ENCODE results near the gene PSAT1. TPM values are rescaled to one million over a fixed set of nuclear protein-coding genes. Genes with fewer than 3 reads are reported as not detected.

The PSAT1 gene
- total RNA-seq, 1 experiment from 2014 or later: 215 TPM

- Histone ChIP-seq H4K91ac (ENCODE audit: insufficient read length, low read depth, low read length) (no peak overlapping the region), H2BK120ac (ENCODE audit: low read depth, low read length, poor library complexity, severe bottlenecking) (no peak overlapping the region), H3K56ac (ENCODE audit: insufficient read length, low read depth, low read length) (no peak overlapping the region), H4K8ac (replicated peaks; ENCODE audit: insufficient read length, low read depth, low read length) (no peak overlapping the region), H3K9me3 (ENCODE audit: control insufficient read depth, low read depth, low read length) (no peaks in the 10 kb centered on the region), H2BK12ac (ENCODE audit: insufficient read length, low read depth, low read length) (no peak overlapping the region), H3K27me3 (ENCODE audit: insufficient read depth, low read length) (no peaks in the 10 kb centered on the region), H2AFZ (ENCODE audit: low read length) (no peak overlapping the region), H3K23ac (ENCODE audit: insufficient read length, low read depth, low read length) (no peak overlapping the region), H3K23me2 (ENCODE audit: insufficient read length, low read depth, low read length, poor library complexity, severe bottlenecking) (peaks cover 13% of the 10 kb centered on the region), H4K20me1 (ENCODE audit: control insufficient read depth, insufficient read depth, insufficient read length) (no peaks in the 10 kb centered on the region), H3K9ac (ENCODE audit: extremely low read depth, insufficient read length, low read length) (no peak overlapping the region), H3K18ac (ENCODE audit: insufficient read length, low read depth, low read length) (no peak overlapping the region), H3K14ac (ENCODE audit: insufficient read depth, low read length) (no peak overlapping the region), H3K79me1 (ENCODE audit: insufficient read depth, low read depth, low read length, poor library complexity, severe bottlenecking) (peaks cover 7% of the 10 kb centered on the region), H4K5ac (ENCODE audit: insufficient read length, low read depth, low read length) (no peak overlapping the region), H2BK5ac (ENCODE audit: insufficient read length, low read length) (no peak overlapping the region), H3K27ac (ENCODE audit: insufficient read length, low read depth, low read length) (no peak overlapping the region), H3K4me1 (ENCODE audit: insufficient read depth, low read length) (no peaks in the 10 kb centered on the region), H2BK20ac (ENCODE audit: low read depth, low read length, poor library complexity, severe bottlenecking) (no peak overlapping the region), H2BK15ac (ENCODE audit: low read depth, low read length) (no peak overlapping the region), H2AK5ac (ENCODE audit: insufficient read length, low read length) (no peak overlapping the region), H3T11ph (ENCODE audit: low read length) (no peak overlapping the region), H3K4ac (ENCODE audit: low read depth, low read length) (no peak overlapping the region), H3K4me2 (ENCODE audit: insufficient read depth, insufficient read length, low read length) (no peak overlapping the region), H3K79me2 (ENCODE audit: insufficient read depth, low read length) (peaks cover 22% of the 10 kb centered on the region; the same call in 1 of the 2 replicates)
- Mint-ChIP-seq H3K27me3 (ENCODE audit: low read depth) (no peaks in the 10 kb centered on the region), H3K4me1 (peaks cover 23 to 24% of the 10 kb centered on the region in 2 experiments), H3K9me3 (peaks cover 0 to 3% of the 10 kb centered on the region in 2 experiments; a peak in 2 of 5 replicates), H3K4me3 (peak overlapping the region in 1 of 2 experiments; percentile 99; a peak in 1 of 5 replicates), H3K36me3 (ENCODE audit: insufficient read depth in 1 of 3, low read depth in 3 of 3) (peaks cover 49 to 71% (median 67%) of the 10 kb centered on the region in 3 experiments), H3K27ac (peak overlapping the region; percentile 42 to 81 (median 79); a peak in 4 of 7 replicates)
- DNase-seq: no peak
- TF ChIP-seq CTCF (conservative IDR thresholded peaks at IDR 0.05): no peak
- WGBS (ENCODE audit: extremely low coverage, insufficient read length, low lambda C conversion rate): no CpG with 5 or more reads among the region's 6 CpGs
Observed at GRCh38 chr9:78300209-78300608, 3.3 kb downstream of the PSAT1 start.
